GM12878 (cell line): ENCODE measurements around the gene HS3ST3A1. TPM values are rescaled to one million over a fixed set of nuclear protein-coding genes. Genes with fewer than 3 reads are reported as not detected.

Experiments
- ATAC-seq: fragments of 200-7000 bp; cut with Tn5 transposase; 3 replicates; pipeline ENCODE4 v1.9.1; 2020; ENCODE audit warnings: mild to moderate bottlenecking, moderate library complexity
- BruUV-seq: library from RNA; stranded (reverse); fragments of 400-500 nt; replicated peaks from 2 replicates; lab custom pipeline; 2021; lab: Mats Ljungman, UMichigan
- CTCF ChIA-PET: fragments of 300-600 bp; sonication (Branson Sonifier 250); formaldehyde crosslinking; extraction: SDS; loops from one replicate; lab custom pipeline; 2021; ENCODE audit warnings: inconsistent platforms; lab: Yijun Ruan, JAX
- POLR2A ChIA-PET: fragments of 350-600 bp; formaldehyde crosslinking; extraction: SDS; loops from one replicate; lab custom pipeline; 2021; ENCODE audit warnings: inconsistent platforms; lab: Charles Lee
- RAD21 ChIA-PET: fragments of 300-600 bp; sonication (Branson Sonifier 250); formaldehyde crosslinking; loops from one replicate; lab custom pipeline; 2023; ENCODE audit warnings: antibody characterized with exemption; ENCODE audit not compliant: unreplicated experiment; lab: Charles Lee
- SMC1A ChIA-PET: fragments of 300-600 bp; sonication (Branson Sonifier 250); formaldehyde crosslinking; loops from one replicate; lab custom pipeline; 2023; ENCODE audit not compliant: unreplicated experiment, uncharacterized antibody; lab: Charles Lee
- DNase-seq: peaks from one replicate; pipeline ENCODE4 v3.0.0-alpha.2; 2011; ENCODE audit warnings: low read depth, low spot score
- FAIRE-seq: peaks from 3 replicates; lab custom pipeline; 2011; peaks lifted over from hg19 to GRCh38; lab: Jason Lieb, UNC
- H2AFZ ChIP-seq: 2 replicates; pipeline ENCODE4 v1.6.0; 2011; ENCODE audit warnings: low read depth, low read length, control low read depth; ENCODE audit not compliant: control insufficient read depth
- H3K27ac ChIP-seq: 2 replicates; pipeline ENCODE4 v1.5.1; 2011; ENCODE audit warnings: control low read depth; ENCODE audit not compliant: control insufficient read depth, insufficient read depth
- H3K27me3 ChIP-seq, 2 experiments: replicated peaks in 1 of 2; 2 replicates each; pipeline versions ENCODE4 v1.6.0 to v1.6.1; 2011; ENCODE audit warnings: low read length in 1 of 2; ENCODE audit not compliant: control insufficient read depth in 2 of 2, insufficient read depth in 2 of 2
- H3K36me3 ChIP-seq, 2 experiments: 2 replicates each; pipeline ENCODE4 v1.5.1; 2011; ENCODE audit warnings: low read length in 1 of 2; ENCODE audit not compliant: control insufficient read depth in 2 of 2, insufficient read depth in 2 of 2
- H3K4me1 ChIP-seq: 2 replicates; pipeline ENCODE4 v1.6.1; 2011; ENCODE audit warnings: mild to moderate bottlenecking, low read length, moderate library complexity, mixed read lengths; ENCODE audit not compliant: control insufficient read depth, insufficient read depth
- H3K4me2 ChIP-seq: 2 replicates; pipeline ENCODE4 v1.6.0; 2011; ENCODE audit warnings: control low read depth; ENCODE audit not compliant: control insufficient read depth, insufficient read depth
- H3K4me3 ChIP-seq: fragments of 200-600 bp; sonication (generic); 2 replicates; pipeline ENCODE4 v1.5.1; 2016
- H3K79me2 ChIP-seq: 2 replicates; pipeline ENCODE4 v1.6.0; 2011; ENCODE audit warnings: low read length; ENCODE audit not compliant: control insufficient read depth, insufficient read depth
- H3K9ac ChIP-seq: 2 replicates; pipeline ENCODE4 v1.8.0; 2011; ENCODE audit warnings: low read length, control low read depth, mixed read lengths; ENCODE audit not compliant: control insufficient read depth, insufficient read depth
- H3K9me3 ChIP-seq: replicated peaks from 3 replicates; pipeline ENCODE4 v1.5.1; 2011; ENCODE audit warnings: mild to moderate bottlenecking, low read length; ENCODE audit not compliant: control insufficient read depth, insufficient read depth
- H4K20me1 ChIP-seq: 2 replicates; pipeline ENCODE4 v1.6.0; 2011; ENCODE audit not compliant: control insufficient read depth, insufficient read depth
- E2F4 ChIP-seq: IDR thresholded peaks from 2 replicates; pipeline ENCODE4 v1.6.1; 2012; ENCODE audit warnings: low read depth, low read length, improper control_type of control experiment
- MXI1 ChIP-seq: fragments of 150-350 bp; IDR thresholded peaks from 2 replicates; pipeline ENCODE4 v1.6.1; 2011; ENCODE audit warnings: low read depth, mild to moderate bottlenecking, inconsistent platforms, low read length, improper control_type of control experiment
- MYB ChIP-seq: fragments of 150-350 bp; IDR thresholded peaks from 2 replicates; pipeline ENCODE4 v1.6.1; 2014; ENCODE audit warnings: mild to moderate bottlenecking, low read depth, low read length, borderline replicate concordance
- NFYA ChIP-seq: IDR thresholded peaks from 2 replicates; pipeline ENCODE4 v1.6.1; 2011; ENCODE audit warnings: low read depth, mild to moderate bottlenecking, low read length, improper control_type of control experiment, borderline replicate concordance
- POLR2AphosphoS5 ChIP-seq: IDR thresholded peaks from 2 replicates; pipeline ENCODE4 v1.6.1; 2011; ENCODE audit warnings: mild to moderate bottlenecking, low read length, inconsistent platforms
- STAT1 ChIP-seq: fragments of 450-650 bp; conservative IDR thresholded peaks from 2 replicates; pipeline ENCODE4 v1.6.1; 2014; ENCODE audit warnings: antibody characterized with exemption, mild to moderate bottlenecking
- ZNF384 ChIP-seq: IDR thresholded peaks from 2 replicates; pipeline ENCODE4 v1.6.1; 2012; ENCODE audit warnings: low read depth, mild to moderate bottlenecking, low read length, improper control_type of control experiment, borderline replicate concordance
- ZNF622 ChIP-seq: fragments of 450-650 bp; IDR thresholded peaks from 2 replicates; pipeline ENCODE4 v1.6.1; 2017; ENCODE audit warnings: mild to moderate bottlenecking, inconsistent platforms
- ZSCAN29 ChIP-seq: fragments of 450-650 bp; IDR thresholded peaks from 2 replicates; pipeline ENCODE4 v1.6.1; 2017; ENCODE audit warnings: mild to moderate bottlenecking, moderate library complexity
- ZZZ3 ChIP-seq: IDR thresholded peaks from 2 replicates; pipeline ENCODE4 v1.6.1; 2011; ENCODE audit warnings: low read depth; ENCODE audit not compliant: control insufficient read depth, insufficient read length
- WGBS: methylation state at CpG from one replicate; pipeline ENCODE4 v1.1.6; 2016; ENCODE audit warnings: low lambda C conversion rate; ENCODE audit not compliant: insufficient replicate concordance, insufficient coverage; ENCODE audit errors: missing lambda C conversion rate; 5-methylcytosine and 5-hydroxymethylcytosine counted together
- in situ Hi-C: fragments of 300-500 bp; cut with MboI; formaldehyde crosslinking; loops from 9 replicates; pipeline ENCODE4 v1.14.3; 2018; ENCODE audit warnings: mixed read lengths
- intact Hi-C: fragments of 100-400 bp; cut with micrococcal nuclease; formaldehyde crosslinking; loops from one replicate; pipeline ENCODE4 v1.14.2; 2022; ENCODE audit not compliant: unreplicated experiment
- polyA plus RNA-seq, 11 experiments: library from polyadenylated mRNA; depleted of rRNA in 4 of 11; unstranded in 6 of 11; stranded (reverse) in 5 of 11; fragments of >200 nt; fragmentation: Nextera tagmentation in 4 of 11; fragmentation: Illumina TruSeq in 1 of 11; extraction: Ambion mirVana in 4 of 11; extraction: Trizol in 1 of 11; gene quantifications; 1 replicate in 1 of 11; 2 replicates in 10 of 11; pipeline versions ENCODE4 v1.2.1 to v1.2.3, GENCODE V29; 2011 to 2016; ENCODE audit warnings: inconsistent platforms in 2 of 11, missing spikeins in 2 of 11, low read depth in 1 of 11
- total RNA-seq, 4 experiments: library from RNA; depleted of rRNA in 3 of 4; stranded (reverse); fragments of >200 nt in 3 of 4; fragmentation: Illumina TruSeq in 1 of 4; extraction: Trizol in 1 of 4; gene quantifications; 2 replicates each; pipeline versions ENCODE4 v1.2.1 to v1.2.3, GENCODE V29; 2013 to 2021
- TF ChIP-seq, protein P1 (sequence below): IDR thresholded peaks from 2 replicates; pipeline ENCODE4 v1.6.1; 2012; ENCODE audit warnings: mild to moderate bottlenecking, low read depth, low read length
- TF ChIP-seq, protein P2 (sequence below): IDR thresholded peaks from 2 replicates; pipeline ENCODE4 v1.6.1; 2011; ENCODE audit warnings: mild to moderate bottlenecking, low read depth, low read length, moderate library complexity; ENCODE audit not compliant: insufficient replicate concordance
- TF ChIP-seq, protein P3 (sequence below): IDR thresholded peaks from 2 replicates; pipeline ENCODE4 v1.6.1; 2012; ENCODE audit warnings: low read depth, low read length, improper control_type of control experiment

The HS3ST3A1 gene
- total and polyA plus RNA-seq, 10 of the 15 experiments (the other 5 are each of a cell fraction or from before 2014, with no cell fraction given): 0.24 to 0.26 TPM; not detected in 8

- TF ChIP-seq POLR2AphosphoS5: no peak
Observed at GRCh38 chr17:13580790-13581189, 20.9 kb downstream of the HS3ST3A1 start (continued).

GRCh38 chr17:13576661-13577526 is 24.8 kb downstream of the HS3ST3A1 start:
- H2AFZ ChIP-seq: no peak overlapping the region
- no TSS peak for BruUV-seq
- H3K27me3 ChIP-seq: no peaks in the 10 kb centered on the region
- H3K9ac ChIP-seq: no peak overlapping the region
- no peaks in the 10 kb centered on the region; the same call in 2 of the 3 replicates for H3K9me3 ChIP-seq
- ATAC-seq: no peak
- no peaks in the 10 kb centered on the region for H3K4me1 ChIP-seq
- no peak overlapping the region for H3K4me3 ChIP-seq
- H3K79me2 ChIP-seq: no peaks in the 10 kb centered on the region
- no peak overlapping the region for H3K27ac ChIP-seq
- ChIA-PET POLR2A (no interaction called here), RAD21 (no interaction called here), CTCF (interaction anchor here (1.4 kb wide), 1 partner anchor 66 kb away, joined by 4 read pairs; no protein-coding TSS in a partner anchor), SMC1A (interaction anchor here (0.7 to 1.7 kb wide), 3 partner anchors 8 to 40 kb away, joined by 3 to 5 read pairs (median 4); no protein-coding TSS in a partner anchor)
- intact Hi-C loops (no loop called here), in situ Hi-C loops (no loop called here)
- no peaks in the 10 kb centered on the region for H3K36me3 ChIP-seq
- H3K4me2 ChIP-seq: no peak overlapping the region
- 27% methylated on average over 3 of the region's 3 CpGs for WGBS
- DNase-seq: no peak
- no peak for FAIRE-seq
- H4K20me1 ChIP-seq: no peaks in the 10 kb centered on the region
- TF ChIP-seq ZZZ3 (no peak), MYB (no peak), ZNF622 (no peak), STAT1 (no peak), ZSCAN29 (no peak), MXI1 (no peak), NFYA (no peak), ZNF384 (no peak), E2F4 (no peak)
- TF ChIP-seq, protein P1, sequence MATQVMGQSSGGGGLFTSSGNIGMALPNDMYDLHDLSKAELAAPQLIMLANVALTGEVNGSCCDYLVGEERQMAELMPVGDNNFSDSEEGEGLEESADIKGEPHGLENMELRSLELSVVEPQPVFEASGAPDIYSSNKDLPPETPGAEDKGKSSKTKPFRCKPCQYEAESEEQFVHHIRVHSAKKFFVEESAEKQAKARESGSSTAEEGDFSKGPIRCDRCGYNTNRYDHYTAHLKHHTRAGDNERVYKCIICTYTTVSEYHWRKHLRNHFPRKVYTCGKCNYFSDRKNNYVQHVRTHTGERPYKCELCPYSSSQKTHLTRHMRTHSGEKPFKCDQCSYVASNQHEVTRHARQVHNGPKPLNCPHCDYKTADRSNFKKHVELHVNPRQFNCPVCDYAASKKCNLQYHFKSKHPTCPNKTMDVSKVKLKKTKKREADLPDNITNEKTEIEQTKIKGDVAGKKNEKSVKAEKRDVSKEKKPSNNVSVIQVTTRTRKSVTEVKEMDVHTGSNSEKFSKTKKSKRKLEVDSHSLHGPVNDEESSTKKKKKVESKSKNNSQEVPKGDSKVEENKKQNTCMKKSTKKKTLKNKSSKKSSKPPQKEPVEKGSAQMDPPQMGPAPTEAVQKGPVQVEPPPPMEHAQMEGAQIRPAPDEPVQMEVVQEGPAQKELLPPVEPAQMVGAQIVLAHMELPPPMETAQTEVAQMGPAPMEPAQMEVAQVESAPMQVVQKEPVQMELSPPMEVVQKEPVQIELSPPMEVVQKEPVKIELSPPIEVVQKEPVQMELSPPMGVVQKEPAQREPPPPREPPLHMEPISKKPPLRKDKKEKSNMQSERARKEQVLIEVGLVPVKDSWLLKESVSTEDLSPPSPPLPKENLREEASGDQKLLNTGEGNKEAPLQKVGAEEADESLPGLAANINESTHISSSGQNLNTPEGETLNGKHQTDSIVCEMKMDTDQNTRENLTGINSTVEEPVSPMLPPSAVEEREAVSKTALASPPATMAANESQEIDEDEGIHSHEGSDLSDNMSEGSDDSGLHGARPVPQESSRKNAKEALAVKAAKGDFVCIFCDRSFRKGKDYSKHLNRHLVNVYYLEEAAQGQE: no peak
- TF ChIP-seq, protein P2, sequence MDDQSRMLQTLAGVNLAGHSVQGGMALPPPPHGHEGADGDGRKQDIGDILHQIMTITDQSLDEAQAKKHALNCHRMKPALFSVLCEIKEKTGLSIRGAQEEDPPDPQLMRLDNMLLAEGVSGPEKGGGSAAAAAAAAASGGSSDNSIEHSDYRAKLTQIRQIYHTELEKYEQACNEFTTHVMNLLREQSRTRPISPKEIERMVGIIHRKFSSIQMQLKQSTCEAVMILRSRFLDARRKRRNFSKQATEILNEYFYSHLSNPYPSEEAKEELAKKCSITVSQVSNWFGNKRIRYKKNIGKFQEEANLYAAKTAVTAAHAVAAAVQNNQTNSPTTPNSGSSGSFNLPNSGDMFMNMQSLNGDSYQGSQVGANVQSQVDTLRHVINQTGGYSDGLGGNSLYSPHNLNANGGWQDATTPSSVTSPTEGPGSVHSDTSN: no peak
- TF ChIP-seq, protein P3, sequence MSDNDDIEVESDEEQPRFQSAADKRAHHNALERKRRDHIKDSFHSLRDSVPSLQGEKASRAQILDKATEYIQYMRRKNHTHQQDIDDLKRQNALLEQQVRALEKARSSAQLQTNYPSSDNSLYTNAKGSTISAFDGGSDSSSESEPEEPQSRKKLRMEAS: no peak
